ENCODE measurements around the gene FREY1.

FREY1 gene

GRCh38 chr11:45871638-45872037, 35.4 kb downstream of the FREY1 start:
- no peak for DNase-seq (ENCODE audit: low read depth in 2 of 2)

- no peak for DNase-seq (ENCODE audit: low read depth in 2 of 2)
Observed at GRCh38 chr11:45870706-45871105, 36.4 kb downstream of the FREY1 start.

- no peak for DNase-seq (ENCODE audit: low read depth in 2 of 2)
Observed at GRCh38 chr11:45869551-45869950, 37.5 kb downstream of the FREY1 start.

- no peak for DNase-seq (ENCODE audit: low read depth in 2 of 2)
Observed at GRCh38 chr11:45864041-45864440, 43.0 kb downstream of the FREY1 start.

GRCh38 chr11:45860764-45861510, 46.1 kb downstream of the FREY1 start:
- no peak for DNase-seq (ENCODE audit: low read depth in 2 of 2)

GRCh38 chr11:45860348-45860747, 46.7 kb downstream of the FREY1 start:
- no peak for DNase-seq (ENCODE audit: low read depth in 2 of 2)

- DNase-seq (ENCODE audit: low read depth in 2 of 2): no peak
Observed at GRCh38 chr11:45859661-45860140, 47.4 kb downstream of the FREY1 start.

- no peak for DNase-seq (ENCODE audit: low read depth in 2 of 2)
Observed at GRCh38 chr11:45858751-45859398, 48.2 kb downstream of the FREY1 start.

- DNase-seq (ENCODE audit: low read depth in 2 of 2): no peak
Observed at GRCh38 chr11:45857961-45858474, 49.1 kb downstream of the FREY1 start.
